HG02885 (cell line): ENCODE measurements around the gene BCL6B.
"Not testable (repeated sequence)": the region's sequence is repeated elsewhere in the genome, so short reads cannot be mapped to it uniquely, and the experiment has no call there.

Source experiments
- ATAC-seq: cut with Tn5 transposase; IDR thresholded peaks from one replicate; pipeline ENCODE4 v1.9.1; 2021; ENCODE audit warnings: mild to moderate bottlenecking; ENCODE audit not compliant: unreplicated experiment, poor library complexity

BCL6B gene

GRCh38 chr17:7022781-7023571 is at the start of gene BCL6B:
TSS of gene BCL6B (plus strand) at chr17:7023050. CDS start at chr17:7023672, 622 bp downstream.
- ATAC-seq = no peak

- ATAC-seq = not testable (repeated sequence)
Measured at GRCh38 chr17:6979440-6979839, 43.4 kb upstream of the BCL6B start.

DNA sequence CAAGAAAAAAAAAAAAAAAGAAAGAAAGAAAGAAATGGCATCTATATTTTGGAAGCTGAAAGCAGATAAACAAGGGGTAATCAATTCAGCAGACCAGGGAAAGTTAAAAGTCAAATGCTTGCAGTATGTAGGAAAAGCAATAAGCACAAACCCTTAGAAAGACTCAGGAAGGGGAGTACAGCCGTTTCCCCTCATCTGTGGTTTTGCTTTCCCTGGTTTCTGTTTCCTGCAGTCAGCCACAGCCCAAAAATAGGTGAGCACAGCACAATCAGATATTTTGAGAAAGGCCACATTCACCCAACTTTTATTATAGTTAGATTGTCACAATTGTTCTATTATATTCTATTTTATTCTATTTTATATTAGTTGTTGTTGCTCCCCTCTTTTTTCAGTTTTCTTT is 41.4 kb upstream of the BCL6B start:
- ATAC-seq = no peak

GRCh38 chr17:6985266-6985665 is 37.6 kb upstream of the BCL6B start:
- ATAC-seq = no peak

GRCh38 chr17:6986676-6987075 is 36.2 kb upstream of the BCL6B start:
- no peak for ATAC-seq

DNA sequence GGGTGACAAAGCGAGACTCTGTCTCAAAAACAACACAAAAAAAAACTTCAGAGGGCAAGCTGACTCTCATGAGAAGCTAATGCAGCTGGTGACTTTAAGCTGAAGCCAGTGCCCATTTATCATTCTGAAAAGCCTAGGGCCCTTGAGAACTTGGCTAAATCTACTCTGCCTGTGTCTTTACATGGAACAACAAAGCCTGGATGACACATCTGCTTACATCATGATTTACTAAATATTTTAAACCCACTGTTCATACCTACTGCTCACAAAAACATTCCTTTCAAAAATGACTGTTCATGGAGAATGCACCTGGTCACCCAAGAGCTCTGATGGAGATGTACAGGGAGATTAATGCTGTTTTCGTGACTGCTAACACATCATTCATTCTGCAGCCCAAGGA is 33.1 kb upstream of the BCL6B start:
- ATAC-seq = no peak

DNA sequence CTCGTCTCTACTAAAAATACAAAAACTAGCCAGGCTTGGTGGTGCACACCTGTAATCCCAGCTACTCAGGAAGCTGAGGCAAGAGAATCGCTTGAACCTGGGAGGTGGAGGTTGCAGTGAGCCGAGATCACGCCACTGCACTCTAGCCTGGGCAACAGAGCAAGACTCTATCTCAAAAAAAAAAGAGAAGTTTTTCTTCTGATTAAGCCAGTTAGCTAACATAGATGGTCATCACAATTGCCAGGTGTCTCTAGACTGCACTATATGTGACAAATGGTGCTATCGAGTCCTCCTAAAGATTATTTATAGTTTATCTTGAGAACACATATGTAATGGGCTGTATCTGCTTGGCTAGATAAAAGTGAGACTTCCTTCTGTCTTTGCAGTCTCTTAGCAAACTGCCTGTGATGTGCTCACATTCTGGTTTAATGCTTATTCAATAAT is 29.2 kb upstream of the BCL6B start:
- ATAC-seq = not testable (repeated sequence)

DNA sequence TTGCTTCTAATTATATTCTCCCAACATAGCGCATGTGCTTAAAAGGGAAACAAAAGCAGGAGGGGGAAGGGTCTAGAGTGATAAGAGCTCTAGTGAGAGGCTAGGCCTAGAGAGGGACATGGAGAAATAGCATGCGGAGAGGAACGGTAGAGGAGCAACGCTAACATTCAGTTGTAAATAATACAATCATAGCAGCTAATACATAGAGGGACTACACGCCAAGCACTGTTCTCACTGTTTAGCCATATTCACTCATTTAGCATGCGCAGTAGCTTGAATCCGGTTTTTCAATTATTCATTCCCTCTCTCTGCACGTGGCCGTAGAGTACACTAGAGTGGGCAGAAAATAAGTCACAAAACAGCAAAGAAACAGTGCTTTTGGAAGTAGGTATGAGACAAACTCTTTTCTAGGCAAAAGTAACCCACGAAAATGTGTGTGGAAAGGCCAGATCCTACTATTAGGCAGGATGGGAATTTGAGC is 28.7 kb upstream of the BCL6B start:
- ATAC-seq = no peak

DNA sequence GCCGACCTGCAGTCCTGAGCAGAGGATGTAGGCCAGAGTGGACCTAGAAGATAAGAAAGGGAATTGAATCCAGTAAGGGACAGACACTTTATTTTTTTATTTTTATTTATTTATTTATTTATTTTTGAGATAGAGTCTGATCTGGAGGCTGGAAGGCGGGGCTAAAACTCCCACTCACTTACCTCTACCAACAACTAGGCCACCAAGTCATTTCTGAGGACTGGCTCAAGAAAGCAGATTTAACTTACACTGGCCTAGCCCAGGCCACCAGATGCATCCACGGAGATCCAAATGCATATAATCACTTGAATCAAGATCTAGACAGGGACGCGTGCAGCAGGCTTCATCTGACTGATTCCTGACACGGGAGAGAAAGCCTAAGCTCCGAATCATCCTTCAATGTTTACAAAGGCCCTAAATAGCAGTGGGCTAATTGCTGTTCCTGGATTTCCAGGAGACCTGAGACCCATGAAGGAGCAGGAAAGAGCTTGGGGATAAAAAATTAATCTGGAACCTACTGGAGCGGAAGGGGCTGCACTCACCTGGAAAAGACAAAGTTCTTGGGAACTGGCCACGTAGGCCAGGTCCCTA is 28.1 kb upstream of the BCL6B start:
- no peak for ATAC-seq

DNA sequence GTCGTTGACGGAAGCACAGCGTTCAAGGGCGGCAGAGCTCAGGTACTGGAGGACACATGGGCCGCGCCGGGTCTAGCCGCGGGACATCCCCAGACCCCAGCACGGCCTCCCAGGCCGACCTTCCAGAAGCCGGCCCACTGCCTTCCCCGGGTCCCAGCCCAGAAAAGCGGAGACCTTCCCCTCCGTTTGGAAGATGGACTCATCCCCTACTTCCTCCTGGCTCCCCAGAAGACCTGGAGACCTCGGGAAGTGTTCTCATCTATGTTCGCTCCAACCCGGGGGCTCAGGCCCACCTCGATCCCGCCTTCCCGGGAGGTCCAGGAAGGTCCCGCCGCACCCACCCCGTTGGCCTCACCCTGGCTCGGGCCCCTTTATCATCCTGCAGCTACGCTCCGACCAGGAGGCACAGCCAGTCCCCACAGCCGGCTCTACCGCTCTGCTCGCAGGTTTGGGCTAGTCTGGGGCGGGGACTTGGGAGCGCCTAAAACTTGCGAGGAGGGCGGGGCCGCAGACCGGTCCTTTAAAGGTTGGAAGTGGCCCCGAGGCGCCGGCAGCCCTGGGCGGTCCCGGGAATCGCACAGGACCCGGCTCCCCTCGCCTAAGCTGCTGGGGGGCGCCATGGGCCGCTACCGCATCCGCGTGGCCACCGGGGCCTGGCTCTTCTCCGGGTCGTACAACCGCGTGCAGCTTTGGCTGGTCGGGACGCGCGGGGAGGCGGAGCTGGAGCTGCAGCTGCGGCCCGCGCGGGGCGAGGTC is 27.2 kb upstream of the BCL6B start, which contains the start of gene ALOX12:
TSS of gene ALOX12 (plus strand) at position 550 of the 756 bp plus-strand sequence. CDS start at position 619, 69 bp downstream.
- no peak for ATAC-seq

DNA sequence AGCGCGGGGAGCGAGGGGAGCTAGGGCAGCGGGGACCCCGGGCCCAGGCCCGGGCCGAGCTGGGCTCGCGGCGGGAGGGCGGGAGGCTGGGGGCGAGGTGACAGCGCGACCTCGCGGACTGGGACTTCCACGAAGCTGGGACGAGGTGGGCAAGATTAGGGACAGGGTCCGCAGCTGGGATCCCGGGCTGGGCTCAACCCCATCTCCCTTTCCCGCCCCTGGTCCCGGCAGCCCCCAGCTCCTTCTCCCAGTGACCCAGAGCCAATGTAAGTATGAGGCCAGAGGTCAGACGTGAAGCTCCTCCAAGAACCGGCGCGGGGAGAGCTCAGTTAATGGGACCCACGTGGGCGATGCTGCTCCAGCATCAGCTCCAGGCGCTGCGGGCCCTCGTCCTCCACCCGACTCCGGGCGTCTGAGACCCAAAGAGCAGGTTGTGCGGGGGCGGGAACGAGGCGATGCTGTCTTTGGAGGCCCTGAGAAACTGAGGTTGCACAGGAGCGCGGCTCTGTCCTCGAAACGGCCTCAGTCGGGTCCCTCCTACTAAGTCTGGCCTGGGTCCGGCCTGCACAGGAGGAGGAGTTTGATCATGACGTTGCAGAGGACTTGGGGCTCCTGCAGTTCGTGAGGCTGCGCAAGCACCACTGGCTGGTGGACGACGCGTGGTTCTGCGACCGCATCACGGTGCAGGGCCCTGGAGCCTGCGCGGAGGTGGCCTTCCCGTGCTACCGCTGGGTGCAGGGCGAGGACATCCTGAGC is 26.4 kb upstream of the BCL6B start:
- ATAC-seq = no peak

DNA sequence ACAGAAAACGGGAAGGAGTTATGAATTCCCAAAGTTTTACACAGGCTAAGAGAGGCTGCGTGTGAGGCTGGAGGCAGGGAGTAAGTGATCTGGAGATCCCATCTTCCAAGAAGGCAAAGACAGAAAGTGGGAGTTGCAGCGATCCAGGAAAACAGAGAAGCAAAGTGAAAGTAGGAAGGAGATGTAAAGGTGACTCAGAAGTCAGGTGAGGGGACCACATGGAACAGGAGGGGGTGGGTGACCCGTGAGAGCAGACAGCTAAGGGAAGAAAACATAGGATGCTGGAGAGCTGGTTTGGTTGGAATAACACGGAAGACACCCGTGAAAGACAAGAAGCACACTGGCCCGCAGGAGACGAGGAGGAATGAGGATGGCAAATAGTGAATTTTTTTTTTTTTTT is 25.7 kb upstream of the BCL6B start:
- ATAC-seq = no peak

DNA sequence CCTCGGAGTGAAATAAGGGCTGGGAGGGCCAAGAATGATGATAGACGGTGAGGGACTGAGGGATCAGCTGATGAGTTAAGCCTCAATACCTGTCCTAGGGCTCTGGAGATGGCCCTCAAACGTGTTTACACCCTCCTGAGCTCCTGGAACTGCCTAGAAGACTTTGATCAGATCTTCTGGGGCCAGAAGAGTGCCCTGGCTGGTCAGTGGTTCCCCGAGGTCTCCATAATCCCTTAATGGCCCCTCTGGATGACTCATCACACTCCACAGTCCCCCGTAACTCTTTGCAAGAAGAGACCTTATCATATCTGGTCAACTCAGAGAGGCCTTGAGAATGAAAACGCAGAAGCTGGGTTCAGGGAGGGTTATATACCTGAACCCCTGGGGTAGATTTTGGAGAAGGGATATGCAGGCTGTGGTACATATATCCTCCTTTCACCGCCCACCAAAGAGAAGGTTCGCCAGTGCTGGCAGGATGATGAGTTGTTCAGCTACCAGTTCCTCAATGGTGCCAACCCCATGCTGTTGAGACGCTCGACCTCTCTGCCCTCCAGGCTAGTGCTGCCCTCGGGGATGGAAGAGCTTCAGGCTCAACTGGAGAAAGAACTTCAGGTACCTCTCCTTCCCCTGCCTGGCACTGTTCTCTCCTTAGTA is 23.9 kb upstream of the BCL6B start:
- ATAC-seq = no peak

DNA sequence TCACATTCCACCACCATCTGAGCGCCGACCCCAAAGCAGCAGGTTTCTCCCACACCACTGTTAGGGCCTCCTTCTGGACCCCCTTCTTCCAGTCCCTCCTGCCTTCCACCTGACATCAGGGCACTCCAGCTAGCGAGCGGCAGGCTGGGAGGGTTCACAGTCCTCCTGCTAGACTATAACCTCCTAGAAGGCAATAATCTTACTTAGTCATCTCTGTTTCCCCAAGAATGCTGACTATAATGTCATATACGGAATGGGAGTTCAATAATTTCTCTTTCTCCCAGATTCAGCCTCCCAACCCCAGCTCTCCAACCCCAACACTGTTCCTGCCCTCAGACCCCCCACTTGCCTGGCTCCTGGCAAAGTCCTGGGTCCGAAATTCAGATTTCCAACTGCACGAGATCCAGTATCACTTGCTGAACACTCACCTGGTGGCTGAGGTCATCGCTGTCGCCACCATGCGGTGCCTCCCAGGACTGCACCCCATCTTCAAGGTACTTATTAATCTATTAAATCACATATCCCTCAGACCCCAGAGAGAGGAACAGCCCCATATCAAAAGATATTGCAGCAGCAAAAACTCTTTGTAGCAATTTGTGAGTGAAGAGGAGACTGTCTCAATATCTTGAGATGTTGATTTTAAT is 21.4 kb upstream of the BCL6B start:
- no peak for ATAC-seq

DNA sequence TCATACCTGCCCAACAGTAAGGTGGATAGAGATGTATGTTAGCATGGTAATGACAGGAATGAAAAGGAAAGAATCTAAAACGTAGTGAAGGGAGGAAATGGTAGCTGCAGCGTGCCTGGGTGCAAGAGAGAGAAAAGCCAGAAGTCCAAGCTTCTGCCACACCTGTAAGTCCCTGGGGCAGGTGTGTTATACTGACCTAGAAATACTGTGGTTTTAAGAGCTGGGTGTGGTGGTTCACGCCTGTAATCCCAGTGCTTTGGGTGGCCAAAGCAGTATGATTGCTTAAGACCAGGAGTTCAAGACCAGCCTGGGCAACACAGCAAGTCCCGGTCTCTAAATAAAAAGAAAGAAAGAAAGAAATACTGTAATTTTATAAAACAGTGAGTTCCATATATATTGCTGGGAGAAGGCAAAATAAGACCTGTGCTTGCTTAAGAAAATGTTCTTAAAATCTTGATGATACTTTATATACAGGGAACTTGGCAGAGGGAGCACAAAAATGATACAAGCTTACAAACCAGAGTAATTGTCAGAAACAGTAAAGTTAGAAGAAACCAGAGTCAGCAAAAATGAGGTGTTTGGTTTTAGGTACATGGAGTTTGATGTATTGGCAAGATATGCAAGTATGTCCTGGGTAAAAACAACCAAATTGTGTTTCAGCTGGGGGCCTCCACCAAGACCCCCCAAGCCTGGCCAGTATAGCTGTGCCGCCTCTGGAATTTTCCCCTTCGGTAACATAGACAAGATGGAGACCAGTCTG is 20.4 kb upstream of the BCL6B start:
- ATAC-seq = no peak

- no peak for ATAC-seq
Measured at GRCh38 chr17:7003745-7004144, 19.1 kb upstream of the BCL6B start.

DNA sequence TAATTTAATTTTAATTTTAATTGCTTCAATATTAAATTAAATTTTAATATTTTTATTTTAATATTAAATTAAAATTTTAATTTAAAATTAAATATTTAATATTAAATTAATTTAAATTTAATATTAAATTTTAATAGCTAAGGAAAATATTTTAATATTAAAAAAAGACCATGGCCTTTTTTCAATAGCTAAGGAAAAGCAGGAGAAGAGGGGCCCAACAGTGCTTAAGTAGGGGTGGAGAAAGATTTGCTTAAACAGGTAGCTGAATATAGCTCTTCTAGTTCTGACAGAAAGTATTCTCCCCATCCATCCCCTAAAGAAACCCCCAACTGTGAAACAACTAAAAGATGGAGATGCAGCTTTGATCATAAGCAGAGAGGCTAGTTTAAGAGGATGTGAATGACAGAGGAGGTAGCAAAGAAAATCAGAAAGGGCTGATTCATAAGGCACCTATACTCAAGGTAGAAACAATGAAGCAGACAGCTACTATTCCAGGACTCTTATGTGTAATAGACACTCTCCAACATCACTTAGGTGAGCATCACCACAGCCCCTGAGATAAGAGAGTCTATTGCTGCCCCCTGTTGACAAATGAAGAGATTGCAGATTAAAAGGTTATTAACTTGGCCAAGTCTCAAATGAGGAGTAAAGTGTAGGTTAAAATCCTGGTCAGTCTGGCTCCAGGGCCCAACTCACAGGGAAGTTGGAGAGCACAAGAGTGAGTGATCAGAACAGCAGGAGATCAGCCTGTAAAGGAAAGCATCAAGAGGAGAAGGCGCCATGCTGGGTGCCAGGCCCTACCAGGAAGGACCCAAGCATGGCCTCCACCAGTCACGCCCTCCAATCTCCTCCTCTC is 18.2 kb upstream of the BCL6B start:
- ATAC-seq = no peak

- ATAC-seq = no peak
Measured at GRCh38 chr17:7005716-7006115, 17.1 kb upstream of the BCL6B start.
